ENCODE results near the gene POLG2.
"Not testable (repeated sequence)": the region's sequence is repeated elsewhere in the genome, so short reads cannot be mapped to it uniquely, and the experiment has no call there.

POLG2 gene

GRCh38 chr17:64437944-64438525, 58.8 kb downstream of the POLG2 start:
- DNase-seq, result no peak

GRCh38 chr17:64431534-64431933, 65.3 kb downstream of the POLG2 start:
- DNase-seq, result no peak

- DNase-seq, result not testable (repeated sequence)
Measured at GRCh38 chr17:64430036-64430435, 66.8 kb downstream of the POLG2 start.

- DNase-seq, result no peak
Measured at GRCh38 chr17:64428406-64428805, 68.4 kb downstream of the POLG2 start.
